ENCODE measurements around the gene DHRS2. TPM values are rescaled to one million over a fixed set of nuclear protein-coding genes. Genes with fewer than 3 reads are reported as not detected.
A peak's percentile ranks its signal among the peaks of the same experiment; 100 is the strongest.

The DHRS2 gene
- total and polyA plus RNA-seq, 2 of the 13 experiments (the other 11 are each of a cell fraction or from before 2014, with no cell fraction given): 1,621 to 3,021 TPM

- TF ChIP-seq, protein P1, sequence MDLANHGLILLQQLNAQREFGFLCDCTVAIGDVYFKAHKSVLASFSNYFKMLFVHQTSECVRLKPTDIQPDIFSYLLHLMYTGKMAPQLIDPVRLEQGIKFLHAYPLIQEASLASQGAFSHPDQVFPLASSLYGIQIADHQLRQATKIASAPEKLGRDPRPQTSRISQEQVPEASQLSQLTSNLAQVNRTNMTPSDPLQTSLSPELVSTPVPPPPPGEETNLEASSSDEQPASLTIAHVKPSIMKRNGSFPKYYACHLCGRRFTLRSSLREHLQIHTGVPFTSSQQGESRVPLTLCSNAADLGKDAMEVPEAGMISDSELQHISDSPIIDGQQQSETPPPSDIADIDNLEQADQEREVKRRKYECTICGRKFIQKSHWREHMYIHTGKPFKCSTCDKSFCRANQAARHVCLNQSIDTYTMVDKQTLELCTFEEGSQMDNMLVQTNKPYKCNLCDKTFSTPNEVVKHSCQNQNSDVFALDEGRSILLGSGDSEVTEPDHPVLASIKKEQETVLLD (CRISPR knock-in tag; IDR thresholded peaks at IDR 0.05; ENCODE audit: low read depth): no peak
- TF ChIP-seq BRF2 (CRISPR knock-in tag; IDR thresholded peaks at IDR 0.05) (peak; percentile 91), SP4 (CRISPR knock-in tag; IDR thresholded peaks at IDR 0.05) (peak; percentile 69; the same call in 1 of the 2 replicates), TBP (CRISPR knock-in tag; IDR thresholded peaks at IDR 0.05) (0 out of 2 replicates have a peak, but pooled peaks have one; percentile 71), HNRNPLL (IDR thresholded peaks at IDR 0.05; ENCODE audit: low read depth, low read length, poor library complexity, severe bottlenecking) (no peak), DNMT1 (CRISPR knock-in tag; IDR thresholded peaks at IDR 0.05) (peak; percentile 99), ZNF253 (CRISPR knock-in tag; IDR thresholded peaks at IDR 0.05; ENCODE audit: borderline replicate concordance) (peak; percentile 65; the same call in 1 of the 2 replicates), ZNF333 (CRISPR knock-in tag; IDR thresholded peaks at IDR 0.05; ENCODE audit: borderline replicate concordance) (peak; percentile 92; the same call in 1 of the 2 replicates), ZNF557 (CRISPR knock-in tag; IDR thresholded peaks at IDR 0.05) (peak; percentile 90), SALL1 (CRISPR knock-in tag; IDR thresholded peaks at IDR 0.05) (peak; percentile 99), ZNF598 (CRISPR knock-in tag; IDR thresholded peaks at IDR 0.05; ENCODE audit: borderline replicate concordance) (peak; percentile 95), SOX13 (IDR thresholded peaks at IDR 0.05) (no peak), SOX13 (CRISPR knock-in tag; conservative IDR thresholded peaks at IDR 0.05 in 1 of 2, IDR thresholded peaks at IDR 0.05 in 1 of 2) (peak in 1 of 2 experiments; percentile 86; a peak in 3 of 4 replicates), TBL1XR1 (IDR thresholded peaks at IDR 0.05; ENCODE audit: borderline replicate concordance, low read length, partially characterized antibody) (peak; percentile 79), ZNF543 (CRISPR knock-in tag; IDR thresholded peaks at IDR 0.05) (peak; percentile 97; the same call in 1 of the 2 replicates), ZKSCAN8 (CRISPR knock-in tag; IDR thresholded peaks at IDR 0.05; ENCODE audit: borderline replicate concordance) (peak; percentile 98), ZUFSP (CRISPR knock-in tag; IDR thresholded peaks at IDR 0.05; ENCODE audit: borderline replicate concordance) (no peak), NFKBIZ (CRISPR knock-in tag; IDR thresholded peaks at IDR 0.05) (peak; percentile 95), HIC2 (CRISPR knock-in tag; IDR thresholded peaks at IDR 0.05; ENCODE audit: low read depth) (peak; percentile 82)
- TF ChIP-seq, protein P2, sequence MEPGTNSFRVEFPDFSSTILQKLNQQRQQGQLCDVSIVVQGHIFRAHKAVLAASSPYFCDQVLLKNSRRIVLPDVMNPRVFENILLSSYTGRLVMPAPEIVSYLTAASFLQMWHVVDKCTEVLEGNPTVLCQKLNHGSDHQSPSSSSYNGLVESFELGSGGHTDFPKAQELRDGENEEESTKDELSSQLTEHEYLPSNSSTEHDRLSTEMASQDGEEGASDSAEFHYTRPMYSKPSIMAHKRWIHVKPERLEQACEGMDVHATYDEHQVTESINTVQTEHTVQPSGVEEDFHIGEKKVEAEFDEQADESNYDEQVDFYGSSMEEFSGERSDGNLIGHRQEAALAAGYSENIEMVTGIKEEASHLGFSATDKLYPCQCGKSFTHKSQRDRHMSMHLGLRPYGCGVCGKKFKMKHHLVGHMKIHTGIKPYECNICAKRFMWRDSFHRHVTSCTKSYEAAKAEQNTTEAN (CRISPR knock-in tag; conservative IDR thresholded peaks at IDR 0.05): peak; percentile 88
Observed at GRCh38 chr14:23588884-23589598, 47.1 kb upstream of the DHRS2 start (continued).

All from HepG2 (cell line).